Measurements from ENCODE around the gene PIK3IP1.

DNA sequence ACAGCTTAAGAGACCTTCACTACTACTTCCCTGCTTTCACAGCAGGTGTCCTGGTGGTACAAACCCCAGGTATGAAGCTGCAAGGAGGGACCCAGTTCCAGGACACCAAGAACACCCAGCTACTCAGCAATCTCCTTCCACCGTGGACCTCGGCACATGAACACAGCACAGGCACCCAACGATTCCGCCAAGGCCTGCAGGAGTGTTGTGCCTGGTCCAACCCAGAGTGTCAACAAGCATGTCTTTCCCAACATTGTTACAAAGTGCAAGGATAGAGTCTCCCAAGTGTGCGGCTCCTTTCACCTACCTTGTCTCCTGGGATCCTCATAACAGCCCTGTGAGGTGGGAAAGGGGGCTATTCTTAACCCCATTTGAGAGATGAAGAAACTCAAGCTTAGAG is 42.0 kb upstream of the PIK3IP1 start:
- TF ChIP-seq BRCA1 (IDR thresholded peaks at IDR 0.05; ENCODE audit: low read depth, low read length) (no peak), SIN3A (conservative IDR thresholded peaks at IDR 0.05 in 1 of 2, IDR thresholded peaks at IDR 0.05 in 1 of 2; ENCODE audit: low read depth in 1 of 2, low read length in 2 of 2) (no peak), ZNF274 (IDR thresholded peaks at IDR 0.05; ENCODE audit: borderline replicate concordance, extremely low read depth, low read length) (no peak), TAF1 (IDR thresholded peaks at IDR 0.05; ENCODE audit: low read depth, low read length) (no peak), SP2 (IDR thresholded peaks at IDR 0.05; ENCODE audit: low read length) (no peak), YY1 (IDR thresholded peaks at IDR 0.05; ENCODE audit: low read depth, low read length) (no peak)
- TF ChIP-seq, protein P1, sequence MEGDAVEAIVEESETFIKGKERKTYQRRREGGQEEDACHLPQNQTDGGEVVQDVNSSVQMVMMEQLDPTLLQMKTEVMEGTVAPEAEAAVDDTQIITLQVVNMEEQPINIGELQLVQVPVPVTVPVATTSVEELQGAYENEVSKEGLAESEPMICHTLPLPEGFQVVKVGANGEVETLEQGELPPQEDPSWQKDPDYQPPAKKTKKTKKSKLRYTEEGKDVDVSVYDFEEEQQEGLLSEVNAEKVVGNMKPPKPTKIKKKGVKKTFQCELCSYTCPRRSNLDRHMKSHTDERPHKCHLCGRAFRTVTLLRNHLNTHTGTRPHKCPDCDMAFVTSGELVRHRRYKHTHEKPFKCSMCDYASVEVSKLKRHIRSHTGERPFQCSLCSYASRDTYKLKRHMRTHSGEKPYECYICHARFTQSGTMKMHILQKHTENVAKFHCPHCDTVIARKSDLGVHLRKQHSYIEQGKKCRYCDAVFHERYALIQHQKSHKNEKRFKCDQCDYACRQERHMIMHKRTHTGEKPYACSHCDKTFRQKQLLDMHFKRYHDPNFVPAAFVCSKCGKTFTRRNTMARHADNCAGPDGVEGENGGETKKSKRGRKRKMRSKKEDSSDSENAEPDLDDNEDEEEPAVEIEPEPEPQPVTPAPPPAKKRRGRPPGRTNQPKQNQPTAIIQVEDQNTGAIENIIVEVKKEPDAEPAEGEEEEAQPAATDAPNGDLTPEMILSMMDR (IDR thresholded peaks at IDR 0.05; ENCODE audit: control extremely low read depth in 1 of 3, insufficient read depth in 1 of 3, low read depth in 1 of 3, low read length in 3 of 3) = no peak
- TF ChIP-seq, protein P2, sequence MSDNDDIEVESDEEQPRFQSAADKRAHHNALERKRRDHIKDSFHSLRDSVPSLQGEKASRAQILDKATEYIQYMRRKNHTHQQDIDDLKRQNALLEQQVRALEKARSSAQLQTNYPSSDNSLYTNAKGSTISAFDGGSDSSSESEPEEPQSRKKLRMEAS (IDR thresholded peaks at IDR 0.05) = no peak
